HL-60 (cell line): ENCODE results near the gene AGL.

Experiments
- CTCF ChIP-seq: IDR thresholded peaks from one replicate; pipeline ENCODE4 v1.5.1; 2011; ENCODE audit warnings: low read length, control low read depth, inconsistent platforms; ENCODE audit not compliant: insufficient read depth
- POLR2AphosphoS5 ChIP-seq: IDR thresholded peaks from 2 replicates; pipeline ENCODE4 v1.6.1; 2012; ENCODE audit warnings: low read depth

- TF ChIP-seq POLR2AphosphoS5 (no peak), CTCF (no peak)
Observed at GRCh38 chr1:99936071-99936470, 85.9 kb downstream of the AGL start.
